B cell (primary cell): Measurements from ENCODE around the gene LAMB1. TPM values are rescaled to one million over a fixed set of nuclear protein-coding genes. Genes with fewer than 3 reads are reported as not detected.

Experiments
- ATAC-seq: fragments of 200-7000 bp; cut with Tn5 transposase; one replicate; pipeline ENCODE4 v1.10.0; 2021; ENCODE audit warnings: low read depth, mild to moderate bottlenecking, moderate number of reproducible peaks, moderate library complexity
- CTCF ChIA-PET: fragments of 350-600 bp; sonication (Branson Sonifier 250); formaldehyde crosslinking; loops from one replicate; lab custom pipeline; 2021; ENCODE audit warnings: antibody characterized with exemption, inconsistent platforms; lab: Charles Lee
- POLR2A ChIA-PET: fragments of 350-600 bp; sonication (Branson Sonifier 250); formaldehyde crosslinking; loops from one replicate; lab custom pipeline; 2021; ENCODE audit warnings: antibody characterized with exemption; lab: Charles Lee
- DNase-seq: peaks from one replicate; pipeline ENCODE4 v3.0.0; 2013
- H2AFZ ChIP-seq: 2 replicates; pipeline ENCODE4 v1.6.1; 2012; ENCODE audit warnings: mild to moderate bottlenecking, low read depth, low read length; ENCODE audit not compliant: insufficient read depth, poor library complexity, severe bottlenecking
- H3K27ac ChIP-seq, 2 donors: 1 replicate in 1 of 2; 2 replicates in 1 of 2; pipeline ENCODE4 v1.5.1; 2012 to 2013; ENCODE audit warnings: low read length in 2 of 2, mild to moderate bottlenecking in 2 of 2, moderate library complexity in 1 of 2
- H3K27me3 ChIP-seq, 4 experiments: fragments of 200-600 bp in 1 of 4; sonication (generic) in 1 of 4; replicated peaks in 1 of 4; 1 replicate in 2 of 4; 2 replicates in 2 of 4; pipeline versions ENCODE4 v1.6.1 to v1.7.0; 2013 to 2016; ENCODE audit warnings: low read length in 3 of 4, mild to moderate bottlenecking in 2 of 4, mixed read lengths in 1 of 4, moderate library complexity in 1 of 4; ENCODE audit not compliant: insufficient read depth in 4 of 4, control insufficient read depth in 3 of 4; ENCODE audit errors: control extremely low read depth in 1 of 4
- H3K36me3 ChIP-seq, 2 experiments: replicated peaks in 1 of 2; 1 replicate in 1 of 2; 2 replicates in 1 of 2; pipeline versions ENCODE4 v1.6.1 to v1.7.1; 2013; ENCODE audit warnings: low read length in 1 of 2; ENCODE audit not compliant: insufficient read depth in 2 of 2, control insufficient read depth in 1 of 2; ENCODE audit errors: control extremely low read depth in 1 of 2, extremely low read depth in 1 of 2
- H3K4me1 ChIP-seq, 2 donors: fragments of 200-600 bp in 1 of 2; sonication (generic) in 1 of 2; 1 replicate in 1 of 2; 2 replicates in 1 of 2; pipeline versions ENCODE4 v1.5.1 to v1.6.1; 2013 to 2017; ENCODE audit warnings: low read length in 2 of 2; ENCODE audit not compliant: control insufficient read depth in 2 of 2, insufficient read depth in 2 of 2
- H3K4me2 ChIP-seq: replicated peaks from 2 replicates; pipeline ENCODE3; 2012; ENCODE audit warnings: mild to moderate bottlenecking, low read depth, low read length; ENCODE audit not compliant: poor library complexity, severe bottlenecking
- H3K4me3 ChIP-seq, 5 experiments: fragments of 200-600 bp in 1 of 5; sonication (generic) in 1 of 5; 1 replicate in 3 of 5; 2 replicates in 2 of 5; pipeline versions ENCODE4 v1.5.1 to v1.7.0; 2011 to 2016; ENCODE audit warnings: low read length in 4 of 5, mild to moderate bottlenecking in 4 of 5, low read depth in 2 of 5, control low read depth in 1 of 5, moderate library complexity in 1 of 5; ENCODE audit not compliant: insufficient read depth in 1 of 5; ENCODE audit errors: control extremely low read depth in 1 of 5, extremely low read depth in 1 of 5
- H3K79me2 ChIP-seq: fragments of 200-600 bp; sonication (generic); one replicate; pipeline ENCODE4 v1.6.0; 2016; ENCODE audit warnings: low read length; ENCODE audit not compliant: control insufficient read depth, insufficient read depth
- H3K9ac ChIP-seq: fragments of 200-600 bp; sonication (generic); 2 replicates; pipeline ENCODE4 v1.6.1; 2017; ENCODE audit warnings: mild to moderate bottlenecking, low read length, moderate library complexity
- H3K9me3 ChIP-seq, 3 donors: one replicate each; pipeline versions ENCODE4 v1.6.1 to v1.7.1; 2013; ENCODE audit warnings: low read length in 2 of 3; ENCODE audit not compliant: control insufficient read depth in 2 of 3, insufficient read depth in 1 of 3; ENCODE audit errors: control extremely low read depth in 1 of 3
- H4K20me1 ChIP-seq: 2 replicates; pipeline ENCODE4 v1.6.0; 2012; ENCODE audit warnings: mild to moderate bottlenecking, low read length; ENCODE audit not compliant: insufficient read depth, control insufficient read depth, poor library complexity, severe bottlenecking
- H3K27ac Mint-ChIP-seq: one replicate; pipeline ENCODE4 v1.8.0; 2021; ENCODE audit warnings: mixed read lengths
- H3K27me3 Mint-ChIP-seq: one replicate; pipeline ENCODE4 v1.8.0; 2021; ENCODE audit warnings: mixed read lengths
- H3K4me1 Mint-ChIP-seq: one replicate; pipeline ENCODE4 v1.8.0; 2021; ENCODE audit warnings: mixed read lengths
- H3K4me3 Mint-ChIP-seq: one replicate; pipeline ENCODE4 v1.8.0; 2021; ENCODE audit warnings: mixed read lengths
- H3K9me3 Mint-ChIP-seq: one replicate; pipeline ENCODE4 v1.8.0; 2022; ENCODE audit warnings: mixed read lengths; ENCODE audit not compliant: insufficient read depth
- EZH2 ChIP-seq: IDR thresholded peaks from 2 replicates; pipeline ENCODE4 v1.6.1; 2012; ENCODE audit warnings: borderline replicate concordance, low read depth, mild to moderate bottlenecking, moderate library complexity, low read length; ENCODE audit not compliant: insufficient read depth, poor library complexity, severe bottlenecking
- WGBS: methylation state at CpG from one replicate; pipeline ENCODE4 v1.1.5; 2013; ENCODE audit warnings: missing lambda C conversion rate; ENCODE audit not compliant: insufficient coverage; 5-methylcytosine and 5-hydroxymethylcytosine counted together
- intact Hi-C: fragments of 100-400 bp; cut with micrococcal nuclease; formaldehyde crosslinking; loops from one replicate; pipeline ENCODE4 v1.10.0; 2022
- polyA plus RNA-seq: library from polyadenylated mRNA; depleted of rRNA; stranded (reverse); fragments of >200 nt; gene quantifications from 2 replicates; pipeline ENCODE4 v1.2.3, GENCODE V29; 2012
- total RNA-seq, 2 donors: library from RNA; stranded (reverse); fragments of 120-200 nt in 1 of 2; gene quantifications; 1 replicate in 1 of 2; 2 replicates in 1 of 2; pipeline versions ENCODE4 v1.2.3 to v1.2.4, GENCODE V29; 2013 to 2022
- TF ChIP-seq, protein P1 (sequence below): fragments of 200-600 bp; IDR thresholded peaks from one replicate; pipeline ENCODE4 v1.8.0; 2022; ENCODE audit warnings: antibody characterized with exemption, mild to moderate bottlenecking

Gene LAMB1
- total and polyA plus RNA-seq, 2 donors (not counting 1 experiment from before 2014, with no cell fraction given): not detected

DNA sequence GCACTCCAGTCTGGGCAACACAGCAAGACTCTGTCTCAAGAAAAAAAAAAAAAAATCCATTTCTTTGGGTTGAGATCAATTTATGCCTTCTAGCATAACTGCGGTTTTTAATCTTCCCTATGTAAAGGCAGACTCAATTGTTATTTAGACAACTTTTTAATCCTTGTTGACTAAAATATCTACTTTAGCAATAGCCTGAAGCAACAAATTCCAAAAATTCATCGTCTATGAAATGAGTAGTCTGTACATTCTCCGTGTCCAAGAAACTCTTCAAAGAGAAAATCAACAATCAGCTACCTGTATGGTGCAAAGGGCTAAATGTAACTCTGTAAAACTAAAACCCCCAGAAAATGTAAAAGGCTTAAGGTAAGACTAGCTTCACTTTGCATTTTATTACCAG, 22.8 kb downstream of the LAMB1 start:
- Mint-ChIP-seq H3K4me3 (no peak overlapping the region), H3K27ac (no peak overlapping the region), H3K9me3 (no peaks in the 10 kb centered on the region), H3K4me1 (no peaks in the 10 kb centered on the region), H3K27me3 (peaks cover 25% of the 10 kb centered on the region)
- TF ChIP-seq, protein P1, sequence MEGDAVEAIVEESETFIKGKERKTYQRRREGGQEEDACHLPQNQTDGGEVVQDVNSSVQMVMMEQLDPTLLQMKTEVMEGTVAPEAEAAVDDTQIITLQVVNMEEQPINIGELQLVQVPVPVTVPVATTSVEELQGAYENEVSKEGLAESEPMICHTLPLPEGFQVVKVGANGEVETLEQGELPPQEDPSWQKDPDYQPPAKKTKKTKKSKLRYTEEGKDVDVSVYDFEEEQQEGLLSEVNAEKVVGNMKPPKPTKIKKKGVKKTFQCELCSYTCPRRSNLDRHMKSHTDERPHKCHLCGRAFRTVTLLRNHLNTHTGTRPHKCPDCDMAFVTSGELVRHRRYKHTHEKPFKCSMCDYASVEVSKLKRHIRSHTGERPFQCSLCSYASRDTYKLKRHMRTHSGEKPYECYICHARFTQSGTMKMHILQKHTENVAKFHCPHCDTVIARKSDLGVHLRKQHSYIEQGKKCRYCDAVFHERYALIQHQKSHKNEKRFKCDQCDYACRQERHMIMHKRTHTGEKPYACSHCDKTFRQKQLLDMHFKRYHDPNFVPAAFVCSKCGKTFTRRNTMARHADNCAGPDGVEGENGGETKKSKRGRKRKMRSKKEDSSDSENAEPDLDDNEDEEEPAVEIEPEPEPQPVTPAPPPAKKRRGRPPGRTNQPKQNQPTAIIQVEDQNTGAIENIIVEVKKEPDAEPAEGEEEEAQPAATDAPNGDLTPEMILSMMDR: no peak
- TF ChIP-seq EZH2: no peak
- Histone ChIP-seq H3K9ac (no peak overlapping the region), H3K4me2 (no peak overlapping the region), H3K4me3 (no peak overlapping the region), H3K27me3 (peaks cover 0 to 8% (median 1%) of the 10 kb centered on the region in 4 experiments), H3K9me3 (no peaks in the 10 kb centered on the region), H3K79me2 (no peaks in the 10 kb centered on the region), H2AFZ (no peak overlapping the region), H4K20me1 (no peaks in the 10 kb centered on the region), H3K4me1 (no peaks in the 10 kb centered on the region), H3K27ac (no peak overlapping the region), H3K36me3 (no peaks in the 10 kb centered on the region)
- intact Hi-C loops: no loop called here
- CTCF ChIA-PET: no interaction called here
- no CpG with 5 or more reads among the region's 3 CpGs for WGBS
- no peak for ATAC-seq
- no peak for DNase-seq
- POLR2A ChIA-PET: no interaction called here

DNA sequence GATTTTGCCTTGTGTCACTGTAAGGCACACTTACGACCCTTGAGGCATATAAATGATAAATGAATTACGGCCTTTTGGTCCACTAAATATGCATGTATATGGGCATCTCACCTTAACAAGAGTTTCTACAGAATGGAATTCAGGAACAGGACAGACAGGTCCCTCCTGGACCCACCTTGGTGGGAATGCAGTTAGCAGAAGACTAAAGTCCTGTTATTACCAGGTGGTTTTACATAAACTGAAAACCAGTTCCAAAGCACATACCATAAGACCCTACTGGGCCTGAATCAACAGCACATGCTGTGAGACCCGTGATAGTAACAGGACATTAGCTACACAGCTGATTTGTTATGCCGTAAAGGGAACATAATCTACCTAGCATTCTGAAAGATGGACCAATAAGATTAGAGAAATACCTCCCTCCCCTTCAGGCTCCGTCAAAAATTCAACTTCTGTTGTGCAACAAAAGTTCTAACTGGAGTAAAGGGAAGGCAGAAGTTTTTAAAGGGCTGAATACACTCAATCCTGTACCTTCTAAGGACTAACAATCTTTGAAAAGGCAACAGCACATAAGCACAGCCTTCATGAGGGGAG, 24.0 kb downstream of the LAMB1 start:
- no CpG with 5 or more reads among the region's 5 CpGs for WGBS
- DNase-seq (no peak), ATAC-seq (no peak)
- Histone ChIP-seq H3K27ac (no peak overlapping the region), H3K27me3 (peaks cover 0 to 8% (median 1%) of the 10 kb centered on the region in 4 experiments), H3K4me1 (no peaks in the 10 kb centered on the region), H3K9ac (no peak overlapping the region), H3K4me2 (no peak overlapping the region), H2AFZ (no peak overlapping the region), H3K9me3 (no peaks in the 10 kb centered on the region), H3K36me3 (no peaks in the 10 kb centered on the region), H4K20me1 (no peaks in the 10 kb centered on the region), H3K4me3 (no peak overlapping the region), H3K79me2 (no peaks in the 10 kb centered on the region)
- Mint-ChIP-seq H3K9me3 (no peaks in the 10 kb centered on the region), H3K4me1 (no peaks in the 10 kb centered on the region), H3K27me3 (peaks cover 21% of the 10 kb centered on the region), H3K27ac (no peak overlapping the region), H3K4me3 (no peak overlapping the region)
- POLR2A ChIA-PET: no interaction called here
- CTCF ChIA-PET: no interaction called here
- intact Hi-C loops: no loop called here
- no peak for TF ChIP-seq EZH2
- TF ChIP-seq, protein P1: no peak
